ENCODE data around the gene EPM2AIP1. TPM values are rescaled to one million over a fixed set of nuclear protein-coding genes. Genes with fewer than 3 reads are reported as not detected.

Gene EPM2AIP1
- total RNA-seq, 3 donors from 2014 or later (not counting 1 experiment from before 2014, with no cell fraction given), result 25.6 to 33.7 (median 32.5) TPM

DNA sequence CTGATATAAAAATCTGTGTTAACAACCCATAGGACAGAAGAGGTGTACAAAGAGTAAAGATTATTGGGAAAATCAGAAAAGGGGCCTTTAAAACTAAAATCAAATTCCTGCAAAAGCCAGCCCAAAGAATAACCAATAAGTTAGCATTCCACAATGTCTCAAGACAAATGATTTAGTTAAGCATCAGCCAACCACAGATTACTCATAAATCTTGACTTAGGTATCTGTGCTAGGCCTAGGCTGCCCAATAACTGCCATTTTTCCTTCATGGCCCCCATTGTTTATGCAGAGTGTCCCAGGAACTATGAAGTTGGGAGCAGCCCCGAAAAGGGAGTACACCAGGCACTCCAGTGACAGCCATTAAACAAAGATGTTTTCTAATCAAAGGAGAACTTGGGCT is 55.4 kb downstream of the EPM2AIP1 start:
- Mint-ChIP-seq H3K4me1 (peaks cover 11 to 18% of the 10 kb centered on the region in 2 donors), H3K27me3 (ENCODE audit: low read depth in 2 of 2) (no peaks in the 10 kb centered on the region), H3K4me3 (no peak overlapping the region), H3K36me3 (no peaks in the 10 kb centered on the region), H3K9me3 (no peaks in the 10 kb centered on the region), H3K27ac (no peak overlapping the region)
- TF ChIP-seq, protein P1, sequence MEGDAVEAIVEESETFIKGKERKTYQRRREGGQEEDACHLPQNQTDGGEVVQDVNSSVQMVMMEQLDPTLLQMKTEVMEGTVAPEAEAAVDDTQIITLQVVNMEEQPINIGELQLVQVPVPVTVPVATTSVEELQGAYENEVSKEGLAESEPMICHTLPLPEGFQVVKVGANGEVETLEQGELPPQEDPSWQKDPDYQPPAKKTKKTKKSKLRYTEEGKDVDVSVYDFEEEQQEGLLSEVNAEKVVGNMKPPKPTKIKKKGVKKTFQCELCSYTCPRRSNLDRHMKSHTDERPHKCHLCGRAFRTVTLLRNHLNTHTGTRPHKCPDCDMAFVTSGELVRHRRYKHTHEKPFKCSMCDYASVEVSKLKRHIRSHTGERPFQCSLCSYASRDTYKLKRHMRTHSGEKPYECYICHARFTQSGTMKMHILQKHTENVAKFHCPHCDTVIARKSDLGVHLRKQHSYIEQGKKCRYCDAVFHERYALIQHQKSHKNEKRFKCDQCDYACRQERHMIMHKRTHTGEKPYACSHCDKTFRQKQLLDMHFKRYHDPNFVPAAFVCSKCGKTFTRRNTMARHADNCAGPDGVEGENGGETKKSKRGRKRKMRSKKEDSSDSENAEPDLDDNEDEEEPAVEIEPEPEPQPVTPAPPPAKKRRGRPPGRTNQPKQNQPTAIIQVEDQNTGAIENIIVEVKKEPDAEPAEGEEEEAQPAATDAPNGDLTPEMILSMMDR (IDR thresholded peaks at IDR 0.05), result no peak
- no peak overlapping the region for H3K4me3 ChIP-seq (ENCODE audit: low read length)
- ATAC-seq, result no peak
- no peak overlapping the region for H3K27ac ChIP-seq (ENCODE audit: low read length)
- H3K36me3 ChIP-seq (ENCODE audit: control insufficient read depth, insufficient read depth, low read length), result no peaks in the 10 kb centered on the region
- DNase-seq, result no peak
- no peaks in the 10 kb centered on the region for H3K9me3 ChIP-seq (ENCODE audit: control insufficient read depth, insufficient read depth, low read length)
- WGBS (ENCODE audit: insufficient coverage), result 100% methylated on average over 1 of the region's 1 CpG
- H3K27me3 ChIP-seq (ENCODE audit: control insufficient read depth, insufficient read depth, low read length), result no peaks in the 10 kb centered on the region
- H3K4me1 ChIP-seq (ENCODE audit: control insufficient read depth, insufficient read depth, low read length), result no peaks in the 10 kb centered on the region
- intact Hi-C loops (cut with micrococcal nuclease), result no loop called here

Other genes with a start within 250 kb of the EPM2AIP1 start
- gene DCLK3, start 228.6 kb downstream of the EPM2AIP1 start, total RNA-seq, result not detected
- gene TRANK1, start 48.1 kb downstream of the EPM2AIP1 start, total RNA-seq, result 100 to 1,000 TPM; 105 to 158 (median 139) TPM
- gene MLH1, start 387 bp upstream of the EPM2AIP1 start, total RNA-seq, result 10 to 100 TPM; 26.9 to 42.6 (median 27.3) TPM
- 10 to 100 TPM; 49.0 to 86.1 (median 66.0) TPM for gene LRRFIP2, start 181.5 kb upstream of the EPM2AIP1 start, total RNA-seq

Measured in natural killer cell (primary cell).